Adrenal gland (tissue), 5 donors: Measurements from ENCODE around the gene FBXL7.

Source experiments
- CTCF ChIP-seq, 6 experiments: fragments of 450-650 bp in 4 of 6; fragments of 200-600 bp in 2 of 6; sonication (generic) in 1 of 6; IDR thresholded peaks; 1 replicate in 5 of 6; 2 replicates in 1 of 6; pipeline versions ENCODE4 v1.5.1 to v1.8.0; 2016 to 2021; ENCODE audit warnings: antibody characterized with exemption in 6 of 6, mild to moderate bottlenecking in 2 of 6, moderate library complexity in 1 of 6
- POLR2A ChIP-seq, 2 donors: fragments of 450-650 bp; IDR thresholded peaks; one replicate each; pipeline ENCODE4 v1.6.1; 2017; ENCODE audit warnings: antibody characterized with exemption in 2 of 2, mild to moderate bottlenecking in 2 of 2, moderate library complexity in 1 of 2
- donor health status: DM: no; HTN: no; CAD: no.

GRCh38 chr5:15757619-15758018, 257.6 kb downstream of the FBXL7 start:
- TF ChIP-seq CTCF (IDR thresholded peaks at IDR 0.05) (no peak), POLR2A (IDR thresholded peaks at IDR 0.05) (no peak)
